Activated CD8-positive, alpha-beta T cell treated with anti-CD3 and anti-CD28 coated beads for 36 hours (primary cell): ENCODE results near the gene CDH13. TPM values are rescaled to one million over a fixed set of nuclear protein-coding genes. Genes with fewer than 3 reads are reported as not detected.

Experiments
- ATAC-seq: fragments of 200-7000 bp; cut with Tn5 transposase; one replicate; pipeline ENCODE4 v1.10.0; 2021; ENCODE audit warnings: mild to moderate bottlenecking, moderate library complexity
- CTCF ChIA-PET: fragments of 350-600 bp; sonication (Branson Sonifier 250); formaldehyde crosslinking; loops from one replicate; lab custom pipeline; 2021; ENCODE audit warnings: antibody characterized with exemption; lab: Charles Lee
- POLR2A ChIA-PET: fragments of 350-600 bp; sonication (Branson Sonifier 250); formaldehyde crosslinking; loops from one replicate; lab custom pipeline; 2021; ENCODE audit warnings: antibody characterized with exemption; lab: Charles Lee
- DNase-seq: peaks from one replicate; pipeline ENCODE4 v3.0.0-alpha.2; 2020
- H3K27ac Mint-ChIP-seq: one replicate; pipeline ENCODE4 v1.8.0; 2021; ENCODE audit warnings: mild to moderate bottlenecking, mixed read lengths
- H3K27me3 Mint-ChIP-seq: one replicate; pipeline ENCODE4 v1.8.0; 2021; ENCODE audit warnings: mixed read lengths
- H3K36me3 Mint-ChIP-seq: one replicate; pipeline ENCODE4 v1.8.0; 2021; ENCODE audit warnings: low read depth, mixed read lengths
- H3K4me1 Mint-ChIP-seq: one replicate; pipeline ENCODE4 v1.8.0; 2021; ENCODE audit warnings: low read depth, mixed read lengths
- H3K4me3 Mint-ChIP-seq: one replicate; pipeline ENCODE4 v1.8.0; 2021; ENCODE audit warnings: mild to moderate bottlenecking, moderate library complexity, mixed read lengths
- H3K9me3 Mint-ChIP-seq: one replicate; pipeline ENCODE4 v1.8.0; 2021; ENCODE audit warnings: mixed read lengths
- intact Hi-C: fragments of 100-400 bp; cut with micrococcal nuclease; formaldehyde crosslinking; loops from one replicate; pipeline ENCODE4 v1.10.0; 2022
- total RNA-seq, 2 experiments: library from RNA; stranded (reverse); gene quantifications; one replicate each; pipeline ENCODE4 v1.2.3, GENCODE V29; 2021
- TF ChIP-seq, protein P1 (sequence below): fragments of 200-600 bp; IDR thresholded peaks from one replicate; pipeline ENCODE4 v1.8.0; 2022; ENCODE audit warnings: antibody characterized with exemption, mild to moderate bottlenecking

CDH13 gene
- total RNA-seq, 2 experiments from 2014 or later, result not detected

DNA sequence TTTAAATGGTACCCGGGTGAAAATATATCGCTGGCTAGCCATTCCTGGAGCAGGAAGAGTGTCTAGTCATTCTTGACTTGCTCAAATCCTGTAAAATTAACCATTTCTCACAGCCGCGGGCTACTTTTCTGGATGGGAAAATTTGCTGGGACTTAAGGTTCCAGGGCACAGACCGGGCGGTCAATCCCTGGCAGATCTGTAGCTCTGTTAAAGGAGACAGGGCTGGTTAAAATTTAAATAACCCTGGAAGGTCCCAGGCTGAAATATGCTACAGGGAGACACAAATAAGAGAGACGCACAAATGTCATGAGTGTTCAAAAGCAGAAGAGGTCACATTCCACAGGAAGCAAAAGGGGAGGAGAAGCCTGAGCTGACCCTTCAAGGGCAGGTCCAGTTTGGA is 951.4 kb downstream of the CDH13 start:
- no peaks in the 10 kb centered on the region for H3K36me3 Mint-ChIP-seq
- ATAC-seq, result no peak
- ChIA-PET POLR2A (no interaction called here), CTCF (no interaction called here)
- no peak overlapping the region for H3K27ac Mint-ChIP-seq
- H3K27me3 Mint-ChIP-seq, result peaks cover 4% of the 10 kb centered on the region
- peaks cover 7% of the 10 kb centered on the region for H3K9me3 Mint-ChIP-seq
- no peak for DNase-seq
- H3K4me3 Mint-ChIP-seq, result no peak overlapping the region
- H3K4me1 Mint-ChIP-seq, result peaks cover 4% of the 10 kb centered on the region
- intact Hi-C loops, result no loop called here
- TF ChIP-seq, protein P1, sequence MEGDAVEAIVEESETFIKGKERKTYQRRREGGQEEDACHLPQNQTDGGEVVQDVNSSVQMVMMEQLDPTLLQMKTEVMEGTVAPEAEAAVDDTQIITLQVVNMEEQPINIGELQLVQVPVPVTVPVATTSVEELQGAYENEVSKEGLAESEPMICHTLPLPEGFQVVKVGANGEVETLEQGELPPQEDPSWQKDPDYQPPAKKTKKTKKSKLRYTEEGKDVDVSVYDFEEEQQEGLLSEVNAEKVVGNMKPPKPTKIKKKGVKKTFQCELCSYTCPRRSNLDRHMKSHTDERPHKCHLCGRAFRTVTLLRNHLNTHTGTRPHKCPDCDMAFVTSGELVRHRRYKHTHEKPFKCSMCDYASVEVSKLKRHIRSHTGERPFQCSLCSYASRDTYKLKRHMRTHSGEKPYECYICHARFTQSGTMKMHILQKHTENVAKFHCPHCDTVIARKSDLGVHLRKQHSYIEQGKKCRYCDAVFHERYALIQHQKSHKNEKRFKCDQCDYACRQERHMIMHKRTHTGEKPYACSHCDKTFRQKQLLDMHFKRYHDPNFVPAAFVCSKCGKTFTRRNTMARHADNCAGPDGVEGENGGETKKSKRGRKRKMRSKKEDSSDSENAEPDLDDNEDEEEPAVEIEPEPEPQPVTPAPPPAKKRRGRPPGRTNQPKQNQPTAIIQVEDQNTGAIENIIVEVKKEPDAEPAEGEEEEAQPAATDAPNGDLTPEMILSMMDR, result no peak

DNA sequence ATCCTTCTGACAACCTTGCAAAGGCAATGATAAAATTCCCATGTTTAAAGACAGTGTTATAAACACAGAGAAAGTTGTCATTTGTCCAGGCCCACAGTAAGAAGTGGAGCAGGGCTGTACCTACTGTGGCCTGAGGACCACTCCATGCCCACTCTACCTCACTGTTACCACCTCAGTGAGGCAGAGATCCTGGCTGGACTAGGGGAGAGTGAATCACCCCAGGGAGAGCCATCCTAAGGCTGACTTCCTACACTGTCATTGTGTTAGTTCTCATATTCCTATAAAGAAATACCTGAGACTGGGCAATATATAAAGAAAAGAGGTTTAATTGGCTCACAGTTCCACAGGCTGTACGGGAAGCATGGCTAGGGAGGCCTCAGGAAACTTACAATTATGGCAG is 952.3 kb downstream of the CDH13 start:
- ATAC-seq, result no peak
- POLR2A ChIA-PET, result no interaction called here
- TF ChIP-seq, protein P1, result no peak

DNA sequence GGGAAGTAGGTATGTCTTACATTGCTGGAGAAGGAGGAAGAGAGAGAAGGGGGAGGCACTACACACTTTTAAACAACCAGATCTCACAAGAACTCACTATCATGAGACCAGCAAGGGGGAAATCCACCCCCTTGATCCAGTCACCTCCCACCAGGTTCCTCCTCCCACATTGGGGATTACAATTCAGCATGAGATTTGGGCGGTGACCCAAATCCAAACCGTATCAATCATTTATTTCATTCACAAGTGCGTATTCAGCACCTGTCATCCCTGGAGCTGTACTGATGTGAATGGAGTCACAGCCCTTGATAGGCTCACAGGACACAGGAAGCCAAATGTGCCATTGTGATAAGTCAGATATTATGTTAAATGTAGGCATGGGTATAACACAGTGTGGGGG is 952.7 kb downstream of the CDH13 start:
- Mint-ChIP-seq H3K4me1 (peaks cover 4% of the 10 kb centered on the region), H3K27me3 (peaks cover 4% of the 10 kb centered on the region), H3K27ac (no peak overlapping the region), H3K36me3 (no peaks in the 10 kb centered on the region), H3K9me3 (peaks cover 7% of the 10 kb centered on the region), H3K4me3 (no peak overlapping the region)
- CTCF ChIA-PET, result no interaction called here
- ATAC-seq, result no peak
- TF ChIP-seq, protein P1, result no peak
- intact Hi-C loops, result no loop called here
- POLR2A ChIA-PET, result no interaction called here
- DNase-seq, result no peak

More for the DNA sequence above, 952.3 kb downstream of the CDH13 start:
- peaks cover 4% of the 10 kb centered on the region for H3K4me1 Mint-ChIP-seq
- DNase-seq, result no peak
- peaks cover 4% of the 10 kb centered on the region for H3K27me3 Mint-ChIP-seq
- H3K27ac Mint-ChIP-seq, result no peak overlapping the region
- no peak overlapping the region for H3K4me3 Mint-ChIP-seq
- no peaks in the 10 kb centered on the region for H3K36me3 Mint-ChIP-seq
- CTCF ChIA-PET, result no interaction called here
- peaks cover 7% of the 10 kb centered on the region for H3K9me3 Mint-ChIP-seq
- intact Hi-C loops, result no loop called here

DNA sequence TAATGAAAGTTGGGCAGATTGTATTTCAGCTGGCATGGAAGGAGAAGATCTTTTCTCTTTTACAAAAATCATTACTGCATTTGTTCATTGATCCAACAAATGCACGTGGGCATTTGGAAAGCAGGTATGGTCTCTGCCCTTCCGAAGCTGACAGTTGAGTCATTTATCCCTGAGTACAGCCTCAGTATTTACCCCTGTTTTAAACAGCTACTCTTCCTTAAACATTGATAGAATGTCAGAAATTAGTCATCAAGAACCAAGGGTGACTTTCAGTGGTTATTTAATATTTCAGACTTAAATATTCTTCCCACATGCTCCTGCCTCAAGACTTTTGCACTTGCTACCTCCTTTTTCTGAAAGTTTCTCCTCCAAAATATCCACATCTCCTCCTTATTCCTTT is 954.3 kb downstream of the CDH13 start:
- peaks cover 3% of the 10 kb centered on the region for H3K27me3 Mint-ChIP-seq
- H3K27ac Mint-ChIP-seq, result no peak overlapping the region
- H3K4me3 Mint-ChIP-seq, result no peak overlapping the region
- DNase-seq, result no peak
- ChIA-PET CTCF (no interaction called here), POLR2A (no interaction called here)
- H3K4me1 Mint-ChIP-seq, result peaks cover 4% of the 10 kb centered on the region
- H3K9me3 Mint-ChIP-seq, result peaks cover 5% of the 10 kb centered on the region
- TF ChIP-seq, protein P1, result no peak
- intact Hi-C loops, result no loop called here
- no peaks in the 10 kb centered on the region for H3K36me3 Mint-ChIP-seq
- ATAC-seq, result no peak

DNA sequence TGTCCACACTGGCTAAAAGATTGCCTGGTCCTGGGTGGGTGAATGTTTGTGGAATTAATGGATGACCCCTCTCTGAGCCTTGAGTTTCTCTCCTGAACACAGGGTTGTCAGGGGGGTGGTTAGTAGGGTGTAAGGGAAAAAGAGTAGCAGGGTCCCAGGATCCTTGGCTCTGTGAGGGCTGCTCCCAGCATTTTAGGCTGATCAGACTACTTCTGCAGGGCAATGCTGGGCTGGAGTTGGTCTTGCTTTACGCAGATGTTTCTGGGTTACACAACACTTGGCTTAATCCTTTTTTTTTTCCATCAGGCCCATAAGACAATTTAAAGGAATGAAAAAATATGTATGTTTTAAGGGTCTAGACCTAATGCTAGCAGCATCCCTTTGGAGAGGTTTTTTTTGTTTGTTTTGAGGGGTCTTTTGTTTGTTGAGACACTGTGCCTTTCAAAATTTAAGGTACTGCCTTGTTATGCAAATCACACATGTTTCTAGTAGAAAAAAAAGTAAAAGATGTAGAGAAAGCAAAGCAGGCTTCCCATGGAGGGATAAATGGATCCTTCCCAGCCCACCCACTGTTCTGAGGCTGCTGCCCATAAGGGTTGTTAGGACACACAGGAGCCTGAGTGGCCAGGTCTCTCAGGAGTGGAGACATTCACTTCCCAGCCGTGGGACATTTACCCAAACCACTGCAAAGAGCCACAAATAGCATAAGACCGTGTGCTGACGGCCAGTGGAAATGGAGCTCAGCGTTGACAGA is 955.4 kb downstream of the CDH13 start:
- POLR2A ChIA-PET, result no interaction called here
- ATAC-seq, result no peak
- CTCF ChIA-PET, result no interaction called here

More for the DNA sequence above, 955.4 kb downstream of the CDH13 start:
- H3K4me3 Mint-ChIP-seq, result no peak overlapping the region
- TF ChIP-seq, protein P1, result no peak
- peaks cover 2% of the 10 kb centered on the region for H3K27me3 Mint-ChIP-seq
- H3K36me3 Mint-ChIP-seq, result no peaks in the 10 kb centered on the region
- intact Hi-C loops, result no loop called here
- no peaks in the 10 kb centered on the region for H3K9me3 Mint-ChIP-seq
- H3K4me1 Mint-ChIP-seq, result peaks cover 4% of the 10 kb centered on the region
- no peak overlapping the region for H3K27ac Mint-ChIP-seq
- no peak for DNase-seq
